ENCODE data around the gene TSC22D4. TPM values are rescaled to one million over a fixed set of nuclear protein-coding genes. Genes with fewer than 3 reads are reported as not detected.

The TSC22D4 gene
- total and polyA plus RNA-seq, 9 of the 15 experiments (the other 6 are each of a cell fraction or from before 2014, with no cell fraction given) = 0.37 to 107 (median 28.7) TPM

DNA sequence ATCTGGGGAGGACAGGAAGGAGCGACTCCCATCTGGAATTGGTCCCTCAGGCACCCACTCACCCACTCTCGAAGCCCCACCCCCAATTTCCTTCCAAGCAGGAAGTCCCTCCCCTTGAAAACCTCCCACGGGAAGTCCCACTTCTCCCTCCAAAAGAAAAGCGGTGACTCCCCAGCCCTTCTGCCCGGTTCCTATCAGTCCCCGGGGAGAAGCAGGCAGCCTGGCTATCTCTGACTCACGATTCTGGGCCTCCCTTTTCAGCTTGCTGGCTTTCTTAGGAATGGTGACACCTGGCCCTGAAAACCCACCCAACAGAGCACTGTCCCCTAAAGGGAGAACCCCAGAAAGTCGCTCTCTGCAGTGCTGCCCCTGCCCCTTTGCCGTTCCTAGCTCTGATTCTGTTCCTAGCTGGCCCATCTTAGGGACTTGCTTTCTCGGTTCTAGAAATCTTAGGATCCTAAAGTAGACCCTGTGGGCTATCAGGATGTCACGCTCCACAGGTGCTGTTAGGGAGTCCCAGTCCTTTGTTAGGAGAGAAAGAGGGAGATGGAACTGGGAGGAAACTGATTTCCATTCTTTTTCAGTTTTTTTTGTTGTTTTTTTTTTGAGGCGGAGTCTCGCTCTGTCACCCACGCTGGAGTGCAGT, 6.0 kb downstream of the TSC22D4 start (continued):
- TF ChIP-seq, protein P1, sequence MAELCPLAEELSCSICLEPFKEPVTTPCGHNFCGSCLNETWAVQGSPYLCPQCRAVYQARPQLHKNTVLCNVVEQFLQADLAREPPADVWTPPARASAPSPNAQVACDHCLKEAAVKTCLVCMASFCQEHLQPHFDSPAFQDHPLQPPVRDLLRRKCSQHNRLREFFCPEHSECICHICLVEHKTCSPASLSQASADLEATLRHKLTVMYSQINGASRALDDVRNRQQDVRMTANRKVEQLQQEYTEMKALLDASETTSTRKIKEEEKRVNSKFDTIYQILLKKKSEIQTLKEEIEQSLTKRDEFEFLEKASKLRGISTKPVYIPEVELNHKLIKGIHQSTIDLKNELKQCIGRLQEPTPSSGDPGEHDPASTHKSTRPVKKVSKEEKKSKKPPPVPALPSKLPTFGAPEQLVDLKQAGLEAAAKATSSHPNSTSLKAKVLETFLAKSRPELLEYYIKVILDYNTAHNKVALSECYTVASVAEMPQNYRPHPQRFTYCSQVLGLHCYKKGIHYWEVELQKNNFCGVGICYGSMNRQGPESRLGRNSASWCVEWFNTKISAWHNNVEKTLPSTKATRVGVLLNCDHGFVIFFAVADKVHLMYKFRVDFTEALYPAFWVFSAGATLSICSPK (IDR thresholded peaks at IDR 0.05; ENCODE audit: borderline replicate concordance) = no peak
- TF ChIP-seq TSC22D4 (tag; IDR thresholded peaks at IDR 0.05) = no peak
- no peak for TF ChIP-seq FOXK1 (CRISPR knock-in tag; IDR thresholded peaks at IDR 0.05; ENCODE audit: borderline replicate concordance)
- no peak for TF ChIP-seq NFXL1 (CRISPR knock-in tag; IDR thresholded peaks at IDR 0.05)
- TF ChIP-seq SMAD3 (CRISPR knock-in tag; conservative IDR thresholded peaks at IDR 0.05) = no peak
- TF ChIP-seq IRF2 (CRISPR knock-in tag; IDR thresholded peaks at IDR 0.05) = no peak
- TF ChIP-seq ZEB2 (IDR thresholded peaks at IDR 0.05) = no peak
- TF ChIP-seq ZNF75A (CRISPR knock-in tag; IDR thresholded peaks at IDR 0.05) = no peak
- peak; percentile 86 for TF ChIP-seq LCOR (CRISPR knock-in tag; IDR thresholded peaks at IDR 0.05)
- no peak for TF ChIP-seq ZNF586 (CRISPR knock-in tag; conservative IDR thresholded peaks at IDR 0.05)
- no peak for TF ChIP-seq SREBF2 (CRISPR knock-in tag; IDR thresholded peaks at IDR 0.05)
- no peak for TF ChIP-seq MEF2A (IDR thresholded peaks at IDR 0.05; ENCODE audit: control insufficient read depth, low read depth, low read length)
- no peak for TF ChIP-seq TARDBP (IDR thresholded peaks at IDR 0.05)
- peak; percentile 38; the same call in 1 of the 2 replicates for TF ChIP-seq ETV5 (CRISPR knock-in tag; IDR thresholded peaks at IDR 0.05; ENCODE audit: low read depth)
- no peak for TF ChIP-seq ZBTB17 (CRISPR knock-in tag; IDR thresholded peaks at IDR 0.05)
- TF ChIP-seq PTRF (tag; IDR thresholded peaks at IDR 0.05) = no peak
- TF ChIP-seq, protein P2, sequence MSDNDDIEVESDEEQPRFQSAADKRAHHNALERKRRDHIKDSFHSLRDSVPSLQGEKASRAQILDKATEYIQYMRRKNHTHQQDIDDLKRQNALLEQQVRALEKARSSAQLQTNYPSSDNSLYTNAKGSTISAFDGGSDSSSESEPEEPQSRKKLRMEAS (CRISPR knock-in tag; IDR thresholded peaks at IDR 0.05) = no peak
- no peak for TF ChIP-seq ZNF668 (CRISPR knock-in tag; IDR thresholded peaks at IDR 0.05)
- TF ChIP-seq CHD4 (IDR thresholded peaks at IDR 0.05; ENCODE audit: insufficient read depth, insufficient replicate concordance, low read depth, low read length, poor library complexity, severe bottlenecking) = no peak
- TF ChIP-seq CBFB (CRISPR knock-in tag; IDR thresholded peaks at IDR 0.05) = no peak
- TF ChIP-seq, protein P3, sequence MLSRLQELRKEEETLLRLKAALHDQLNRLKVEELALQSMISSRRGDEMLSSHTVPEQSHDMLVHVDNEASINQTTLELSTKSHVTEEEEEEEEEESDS (CRISPR knock-in tag; IDR thresholded peaks at IDR 0.05) = no peak
- TF ChIP-seq MCM2 (IDR thresholded peaks at IDR 0.05; ENCODE audit: low read depth) = no peak
- TF ChIP-seq CHD1 (IDR thresholded peaks at IDR 0.05; ENCODE audit: low read length) = no peak
- TF ChIP-seq CC2D1A (IDR thresholded peaks at IDR 0.05) = no peak
- TF ChIP-seq CHD2 (IDR thresholded peaks at IDR 0.05; ENCODE audit: low read depth, low read length) = no peak
- TF ChIP-seq MAZ (CRISPR knock-in tag; conservative IDR thresholded peaks at IDR 0.05 in 1 of 2, IDR thresholded peaks at IDR 0.05 in 1 of 2) = peak; percentile 26 to 56; a peak in 2 of 4 replicates
- TF ChIP-seq, protein P4, sequence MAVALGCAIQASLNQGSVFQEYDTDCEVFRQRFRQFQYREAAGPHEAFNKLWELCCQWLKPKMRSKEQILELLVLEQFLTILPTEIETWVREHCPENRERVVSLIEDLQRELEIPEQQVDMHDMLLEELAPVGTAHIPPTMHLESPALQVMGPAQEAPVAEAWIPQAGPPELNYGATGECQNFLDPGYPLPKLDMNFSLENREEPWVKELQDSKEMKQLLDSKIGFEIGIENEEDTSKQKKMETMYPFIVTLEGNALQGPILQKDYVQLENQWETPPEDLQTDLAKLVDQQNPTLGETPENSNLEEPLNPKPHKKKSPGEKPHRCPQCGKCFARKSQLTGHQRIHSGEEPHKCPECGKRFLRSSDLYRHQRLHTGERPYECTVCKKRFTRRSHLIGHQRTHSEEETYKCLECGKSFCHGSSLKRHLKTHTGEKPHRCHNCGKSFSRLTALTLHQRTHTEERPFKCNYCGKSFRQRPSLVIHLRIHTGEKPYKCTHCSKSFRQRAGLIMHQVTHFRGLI (CRISPR knock-in tag; IDR thresholded peaks at IDR 0.05) = no peak
- TF ChIP-seq HLTF (IDR thresholded peaks at IDR 0.05) = no peak

Measured in K562 (cell line).